GM23338 (cell line): Measurements from ENCODE around the gene PANX3. TPM values are rescaled to one million over a fixed set of nuclear protein-coding genes. Genes with fewer than 3 reads are reported as not detected.

ENCODE experiments used
- ATAC-seq: fragments of 200-7000 bp; cut with Tn5 transposase; 3 replicates; pipeline ENCODE4 v1.9.1; 2020
- DNase-seq: peaks from one replicate; pipeline ENCODE4 v3.0.0-alpha.2; 2015; ENCODE audit warnings: low spot score
- H2AFZ ChIP-seq: fragments of 200-600 bp; sonication (generic); 2 replicates; pipeline ENCODE4 v1.8.0; 2016; ENCODE audit warnings: antibody characterized with exemption, mild to moderate bottlenecking, moderate library complexity
- H3F3A ChIP-seq: fragments of 200-600 bp; sonication (generic); replicated peaks from 2 replicates; pipeline ENCODE4 v1.8.0; 2017; ENCODE audit warnings: antibody characterized with exemption, mixed run types, low read depth
- H3K27ac ChIP-seq: fragments of 200-600 bp; sonication (generic); 2 replicates; pipeline ENCODE4 v1.6.1; 2016; ENCODE audit warnings: low read depth
- H3K27me3 ChIP-seq: fragments of 200-600 bp; sonication (generic); 2 replicates; pipeline ENCODE4 v1.8.0; 2016; ENCODE audit warnings: mild to moderate bottlenecking, mixed run types, moderate library complexity; ENCODE audit not compliant: insufficient read depth
- H3K36me3 ChIP-seq: fragments of 200-600 bp; sonication (generic); 2 replicates; pipeline ENCODE4 v1.8.0; 2016; ENCODE audit warnings: mild to moderate bottlenecking; ENCODE audit not compliant: insufficient read depth
- H3K4me1 ChIP-seq: fragments of 200-600 bp; sonication (generic); 2 replicates; pipeline ENCODE4 v1.8.0; 2016; ENCODE audit warnings: mild to moderate bottlenecking, moderate library complexity; ENCODE audit not compliant: insufficient read depth
- H3K4me2 ChIP-seq: fragments of 200-600 bp; sonication (generic); 2 replicates; pipeline ENCODE4 v1.7.1; 2017; ENCODE audit warnings: mixed run types
- H3K4me3 ChIP-seq: fragments of 200-600 bp; sonication (generic); 2 replicates; pipeline ENCODE4 v1.6.1; 2016; ENCODE audit warnings: mixed run types
- H3K79me2 ChIP-seq: fragments of 200-600 bp; sonication (generic); replicated peaks from 2 replicates; pipeline ENCODE4 v1.8.0; 2017; ENCODE audit warnings: mild to moderate bottlenecking; ENCODE audit not compliant: insufficient read depth
- H3K9me2 ChIP-seq: fragments of 200-600 bp; sonication (generic); 2 replicates; pipeline ENCODE4 v1.8.0; 2017; ENCODE audit not compliant: insufficient read depth
- H4K20me1 ChIP-seq: fragments of 200-600 bp; sonication (generic); replicated peaks from 2 replicates; pipeline ENCODE4 v1.8.0; 2017; ENCODE audit warnings: mild to moderate bottlenecking; ENCODE audit not compliant: insufficient read depth
- H3K27ac Mint-ChIP-seq: 2 replicates; pipeline ENCODE4 v1.8.0; 2020; ENCODE audit warnings: inconsistent platforms, mild to moderate bottlenecking, moderate library complexity, mixed read lengths
- H3K27me3 Mint-ChIP-seq: 3 replicates; pipeline ENCODE4 v1.8.0; 2022; ENCODE audit warnings: low read depth, mild to moderate bottlenecking, moderate library complexity, mixed read lengths, inconsistent platforms; ENCODE audit not compliant: insufficient read depth, poor library complexity
- H3K36me3 Mint-ChIP-seq: 3 replicates; pipeline ENCODE4 v1.8.0; 2021; ENCODE audit warnings: low read depth, mild to moderate bottlenecking, inconsistent platforms, moderate library complexity, mixed read lengths
- H3K4me1 Mint-ChIP-seq: 3 replicates; pipeline ENCODE4 v1.8.0; 2020; ENCODE audit warnings: mild to moderate bottlenecking, inconsistent platforms, mixed read lengths
- H3K4me3 Mint-ChIP-seq: 3 replicates; pipeline ENCODE4 v1.8.0; 2021; ENCODE audit warnings: moderate library complexity, mild to moderate bottlenecking, inconsistent platforms, mixed read lengths
- H3K9me3 Mint-ChIP-seq: 3 replicates; pipeline ENCODE4 v1.8.0; 2020; ENCODE audit warnings: moderate library complexity, mild to moderate bottlenecking, inconsistent platforms, mixed read lengths
- CREB1 ChIP-seq: fragments of 250-450 bp; sonication (Bioruptor Pico); IDR thresholded peaks from 2 replicates; pipeline ENCODE4 v1.5.0; 2020; ENCODE audit warnings: low read depth, mild to moderate bottlenecking, moderate library complexity
- EZH2 ChIP-seq: fragments of 200-600 bp; sonication (generic); IDR thresholded peaks from one replicate; pipeline ENCODE4 v1.8.0; 2017; ENCODE audit warnings: antibody characterized with exemption, mild to moderate bottlenecking, low read depth; ENCODE audit not compliant: unreplicated experiment
- JUNB ChIP-seq: IDR thresholded peaks from one replicate; pipeline ENCODE4 v1.6.1; 2016; ENCODE audit warnings: antibody characterized with exemption; ENCODE audit not compliant: unreplicated experiment
- NANOG ChIP-seq: IDR thresholded peaks from 2 replicates; pipeline ENCODE4 v1.6.1; 2016; ENCODE audit warnings: antibody characterized with exemption, borderline replicate concordance
- POLR2AphosphoS5 ChIP-seq: IDR thresholded peaks from 2 replicates; pipeline ENCODE4 v1.6.1; 2016; ENCODE audit warnings: antibody characterized with exemption, low read depth
- STAT1 ChIP-seq: IDR thresholded peaks from one replicate; pipeline ENCODE4 v1.6.1; 2016; ENCODE audit warnings: antibody characterized with exemption; ENCODE audit not compliant: unreplicated experiment
- ZNF114 ChIP-seq: fragments of 250-450 bp; sonication (Bioruptor Pico); IDR thresholded peaks from 2 replicates; pipeline ENCODE4 v1.5.0; 2020; ENCODE audit warnings: mild to moderate bottlenecking, moderate library complexity
- ZNF331 ChIP-seq: fragments of 250-450 bp; sonication (Bioruptor Pico); IDR thresholded peaks from 2 replicates; pipeline ENCODE4 v1.5.0; 2020; ENCODE audit warnings: low read depth, mild to moderate bottlenecking, moderate library complexity
- polyA plus RNA-seq: library from polyadenylated mRNA; unstranded; fragments of >200 nt; fragmentation: Nextera tagmentation; extraction: Ambion mirVana; gene quantifications from 2 replicates; pipeline ENCODE4 v1.2.1, GENCODE V29; 2016
- total RNA-seq: library from RNA; depleted of rRNA; stranded (reverse); fragments of >200 nt; shearing (Covaris generic); gene quantifications from 2 replicates; pipeline ENCODE4 v1.2.3, GENCODE V29; 2014
- TF ChIP-seq, protein P1 (sequence below), 2 experiments: fragments of 200-600 bp in 1 of 2; sonication (generic) in 1 of 2; conservative IDR thresholded peaks; 2 replicates each; pipeline versions ENCODE4 v1.5.1 to v1.6.1; 2016 to 2017; ENCODE audit warnings: antibody characterized with exemption in 2 of 2, low read depth in 2 of 2, mild to moderate bottlenecking in 2 of 2, moderate library complexity in 1 of 2
- TF ChIP-seq, protein P2 (sequence below): IDR thresholded peaks from one replicate; pipeline ENCODE4 v1.6.1; 2018; ENCODE audit warnings: antibody characterized with exemption; ENCODE audit not compliant: unreplicated experiment

Gene PANX3
- total and polyA plus RNA-seq, 2 experiments from 2014 or later, result not detected

DNA sequence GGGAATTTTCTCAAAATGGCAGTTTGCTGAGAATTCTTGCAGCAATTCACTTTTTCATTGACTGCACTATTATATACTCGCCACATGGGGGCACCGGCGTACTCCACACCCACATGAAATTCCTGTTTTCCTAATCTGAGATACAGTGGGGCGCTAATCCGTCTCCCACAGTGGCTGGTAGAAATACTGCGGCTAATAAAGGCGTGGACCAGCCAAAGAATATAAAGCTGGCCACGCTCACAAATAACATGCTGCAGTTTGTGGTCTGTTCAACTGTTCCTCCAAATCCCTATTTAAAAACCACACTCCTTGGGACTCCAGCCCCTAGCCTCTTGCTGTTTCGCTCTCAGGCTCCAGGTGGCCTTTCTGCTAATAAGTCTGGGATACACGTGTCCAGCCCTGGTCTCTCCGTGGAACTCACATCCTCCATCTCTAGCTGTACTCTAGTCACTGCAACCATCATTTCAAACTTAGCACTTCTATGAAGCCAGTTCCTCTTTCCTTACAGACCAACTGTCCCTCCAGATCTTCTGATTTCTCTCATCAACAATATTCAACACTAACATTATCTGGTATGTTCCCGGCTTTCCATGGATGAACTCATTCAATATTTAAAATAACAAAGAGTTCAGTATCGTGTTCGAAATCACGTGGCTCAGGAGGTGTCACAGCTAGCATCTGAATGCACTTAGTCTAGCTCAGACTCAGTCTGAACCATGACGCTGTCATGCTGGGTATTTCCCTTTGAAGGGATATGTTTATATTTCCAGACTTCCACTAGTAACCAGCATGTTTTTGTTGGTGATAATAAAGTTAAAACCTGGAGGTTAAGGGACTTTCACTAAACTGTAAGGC, 33.4 kb downstream of the PANX3 start:
- Histone ChIP-seq H3K4me2 (0 out of 2 replicates have a peak overlapping the region, but pooled peaks have one; percentile 28), H3K36me3 (no peaks in the 10 kb centered on the region), H2AFZ (peak overlapping the region; percentile 26; the same call in 1 of the 2 replicates), H3K79me2 (no peaks in the 10 kb centered on the region), H3K27ac (no peak overlapping the region), H4K20me1 (no peaks in the 10 kb centered on the region), H3K4me1 (no peaks in the 10 kb centered on the region), H3K27me3 (no peaks in the 10 kb centered on the region), H3K9me2 (peaks cover 5% of the 10 kb centered on the region; the same call in 1 of the 2 replicates), H3F3A (no peaks in the 10 kb centered on the region), H3K4me3 (no peak overlapping the region)
- Mint-ChIP-seq H3K9me3 (peaks cover 6% of the 10 kb centered on the region; the same call in 1 of the 3 replicates), H3K27ac (no peak overlapping the region), H3K27me3 (peaks cover 2% of the 10 kb centered on the region), H3K36me3 (peaks cover 8% of the 10 kb centered on the region; the same call in 1 of the 3 replicates), H3K4me3 (0 out of 3 replicates have a peak overlapping the region, but pooled peaks have one; percentile 9), H3K4me1 (peaks cover 6% of the 10 kb centered on the region; the same call in 2 of the 3 replicates)
- TF ChIP-seq ZNF114, result no peak
- TF ChIP-seq, protein P1, sequence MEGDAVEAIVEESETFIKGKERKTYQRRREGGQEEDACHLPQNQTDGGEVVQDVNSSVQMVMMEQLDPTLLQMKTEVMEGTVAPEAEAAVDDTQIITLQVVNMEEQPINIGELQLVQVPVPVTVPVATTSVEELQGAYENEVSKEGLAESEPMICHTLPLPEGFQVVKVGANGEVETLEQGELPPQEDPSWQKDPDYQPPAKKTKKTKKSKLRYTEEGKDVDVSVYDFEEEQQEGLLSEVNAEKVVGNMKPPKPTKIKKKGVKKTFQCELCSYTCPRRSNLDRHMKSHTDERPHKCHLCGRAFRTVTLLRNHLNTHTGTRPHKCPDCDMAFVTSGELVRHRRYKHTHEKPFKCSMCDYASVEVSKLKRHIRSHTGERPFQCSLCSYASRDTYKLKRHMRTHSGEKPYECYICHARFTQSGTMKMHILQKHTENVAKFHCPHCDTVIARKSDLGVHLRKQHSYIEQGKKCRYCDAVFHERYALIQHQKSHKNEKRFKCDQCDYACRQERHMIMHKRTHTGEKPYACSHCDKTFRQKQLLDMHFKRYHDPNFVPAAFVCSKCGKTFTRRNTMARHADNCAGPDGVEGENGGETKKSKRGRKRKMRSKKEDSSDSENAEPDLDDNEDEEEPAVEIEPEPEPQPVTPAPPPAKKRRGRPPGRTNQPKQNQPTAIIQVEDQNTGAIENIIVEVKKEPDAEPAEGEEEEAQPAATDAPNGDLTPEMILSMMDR (conservative IDR thresholded peaks at IDR 0.05; ENCODE audit: low read depth in 2 of 2), result peak; percentile 83 to 88
- peak; percentile 89 for DNase-seq
- ATAC-seq, result peak; percentile 81

GRCh38 chr11:124646148-124646547, 34.9 kb downstream of the PANX3 start:
- no peak overlapping the region for H3K27ac Mint-ChIP-seq
- no peaks in the 10 kb centered on the region for H3K4me1 ChIP-seq
- H3F3A ChIP-seq, result no peaks in the 10 kb centered on the region
- no peak overlapping the region for H3K4me2 ChIP-seq
- no peak for ATAC-seq
- no peaks in the 10 kb centered on the region for H3K79me2 ChIP-seq
- peaks cover 2% of the 10 kb centered on the region for H3K27me3 Mint-ChIP-seq
- H2AFZ ChIP-seq, result no peak overlapping the region
- no peak for DNase-seq
- H3K27me3 ChIP-seq, result no peaks in the 10 kb centered on the region
- no peaks in the 10 kb centered on the region for H3K9me2 ChIP-seq
- H3K4me1 Mint-ChIP-seq, result peaks cover 6% of the 10 kb centered on the region; the same call in 2 of the 3 replicates
- no peak overlapping the region for H3K4me3 ChIP-seq
- no peaks in the 10 kb centered on the region for H3K36me3 ChIP-seq
- H3K4me3 Mint-ChIP-seq, result no peak overlapping the region
- H4K20me1 ChIP-seq, result no peaks in the 10 kb centered on the region
- 0 out of 3 replicates have a peak, but pooled peaks cover under 1% of the 10 kb centered on the region for H3K36me3 Mint-ChIP-seq
- no peak overlapping the region for H3K27ac ChIP-seq
- peaks cover under 1% of the 10 kb centered on the region; the same call in 1 of the 3 replicates for H3K9me3 Mint-ChIP-seq
- TF ChIP-seq NANOG, result no peak
- TF ChIP-seq JUNB, result no peak
- no peak for TF ChIP-seq STAT1
- no peak for TF ChIP-seq POLR2AphosphoS5
- no peak for TF ChIP-seq ZNF331 (CRISPR knock-in tag)
- TF ChIP-seq, protein P2, sequence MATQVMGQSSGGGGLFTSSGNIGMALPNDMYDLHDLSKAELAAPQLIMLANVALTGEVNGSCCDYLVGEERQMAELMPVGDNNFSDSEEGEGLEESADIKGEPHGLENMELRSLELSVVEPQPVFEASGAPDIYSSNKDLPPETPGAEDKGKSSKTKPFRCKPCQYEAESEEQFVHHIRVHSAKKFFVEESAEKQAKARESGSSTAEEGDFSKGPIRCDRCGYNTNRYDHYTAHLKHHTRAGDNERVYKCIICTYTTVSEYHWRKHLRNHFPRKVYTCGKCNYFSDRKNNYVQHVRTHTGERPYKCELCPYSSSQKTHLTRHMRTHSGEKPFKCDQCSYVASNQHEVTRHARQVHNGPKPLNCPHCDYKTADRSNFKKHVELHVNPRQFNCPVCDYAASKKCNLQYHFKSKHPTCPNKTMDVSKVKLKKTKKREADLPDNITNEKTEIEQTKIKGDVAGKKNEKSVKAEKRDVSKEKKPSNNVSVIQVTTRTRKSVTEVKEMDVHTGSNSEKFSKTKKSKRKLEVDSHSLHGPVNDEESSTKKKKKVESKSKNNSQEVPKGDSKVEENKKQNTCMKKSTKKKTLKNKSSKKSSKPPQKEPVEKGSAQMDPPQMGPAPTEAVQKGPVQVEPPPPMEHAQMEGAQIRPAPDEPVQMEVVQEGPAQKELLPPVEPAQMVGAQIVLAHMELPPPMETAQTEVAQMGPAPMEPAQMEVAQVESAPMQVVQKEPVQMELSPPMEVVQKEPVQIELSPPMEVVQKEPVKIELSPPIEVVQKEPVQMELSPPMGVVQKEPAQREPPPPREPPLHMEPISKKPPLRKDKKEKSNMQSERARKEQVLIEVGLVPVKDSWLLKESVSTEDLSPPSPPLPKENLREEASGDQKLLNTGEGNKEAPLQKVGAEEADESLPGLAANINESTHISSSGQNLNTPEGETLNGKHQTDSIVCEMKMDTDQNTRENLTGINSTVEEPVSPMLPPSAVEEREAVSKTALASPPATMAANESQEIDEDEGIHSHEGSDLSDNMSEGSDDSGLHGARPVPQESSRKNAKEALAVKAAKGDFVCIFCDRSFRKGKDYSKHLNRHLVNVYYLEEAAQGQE, result no peak
- TF ChIP-seq EZH2, result no peak
- TF ChIP-seq ZNF114, result no peak
- no peak for TF ChIP-seq CREB1 (CRISPR knock-in tag)
